CD4-positive, alpha-beta T cell treated with Interleukin-15 for 4 hours (primary cell): ENCODE results near the gene CSRP1.
"Not testable (repeated sequence)": the region's sequence is repeated elsewhere in the genome, so short reads cannot be mapped to it uniquely, and the experiment has no call there.

ENCODE experiments used
- DNase-seq: peaks from one replicate; pipeline ENCODE4 v3.0.0-alpha.2; 2020; ENCODE audit warnings: low spot score

Gene CSRP1

GRCh38 chr1:201497935-201498509 lies 8.9 kb downstream of the CSRP1 start:
- DNase-seq: no peak

GRCh38 chr1:201496296-201496690 lies 10.6 kb downstream of the CSRP1 start:
- DNase-seq: no peak

DNA sequence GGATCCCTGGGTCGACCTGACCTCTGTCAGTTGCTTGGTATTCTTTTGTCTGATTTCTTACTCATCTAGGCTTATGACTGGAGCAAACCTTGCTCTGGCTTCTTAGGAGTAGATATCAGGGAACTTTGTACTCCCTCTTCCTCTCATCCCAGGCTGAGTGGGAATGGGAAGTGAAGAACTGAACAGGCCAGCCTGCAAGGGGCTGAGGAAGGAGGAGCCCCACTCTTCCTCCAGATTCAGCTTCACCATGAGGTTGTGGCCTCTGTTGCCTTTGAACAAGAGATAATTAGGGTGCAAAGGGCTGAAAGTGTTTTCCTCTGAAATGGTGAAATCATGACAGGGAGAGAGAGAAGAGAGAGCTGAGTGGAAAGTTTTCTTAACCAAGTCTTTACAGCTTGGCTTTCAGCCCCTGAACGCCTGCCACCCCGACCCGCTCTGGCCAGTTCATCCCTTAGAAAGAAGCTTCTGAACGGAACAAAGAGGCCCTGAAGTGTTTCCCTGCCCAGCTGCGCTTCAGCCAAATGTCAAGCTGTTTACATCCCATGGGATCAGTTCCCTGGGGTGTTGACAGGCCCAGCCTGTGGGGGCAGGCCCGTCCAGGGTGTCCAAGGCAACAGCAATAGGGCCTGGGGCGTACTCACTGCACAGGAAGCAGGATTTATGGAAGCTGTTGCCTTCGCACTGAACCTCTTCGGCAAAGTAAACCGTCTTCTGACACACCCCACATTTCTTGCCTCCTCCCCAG lies 11.2 kb downstream of the CSRP1 start:
- DNase-seq: no peak

DNA sequence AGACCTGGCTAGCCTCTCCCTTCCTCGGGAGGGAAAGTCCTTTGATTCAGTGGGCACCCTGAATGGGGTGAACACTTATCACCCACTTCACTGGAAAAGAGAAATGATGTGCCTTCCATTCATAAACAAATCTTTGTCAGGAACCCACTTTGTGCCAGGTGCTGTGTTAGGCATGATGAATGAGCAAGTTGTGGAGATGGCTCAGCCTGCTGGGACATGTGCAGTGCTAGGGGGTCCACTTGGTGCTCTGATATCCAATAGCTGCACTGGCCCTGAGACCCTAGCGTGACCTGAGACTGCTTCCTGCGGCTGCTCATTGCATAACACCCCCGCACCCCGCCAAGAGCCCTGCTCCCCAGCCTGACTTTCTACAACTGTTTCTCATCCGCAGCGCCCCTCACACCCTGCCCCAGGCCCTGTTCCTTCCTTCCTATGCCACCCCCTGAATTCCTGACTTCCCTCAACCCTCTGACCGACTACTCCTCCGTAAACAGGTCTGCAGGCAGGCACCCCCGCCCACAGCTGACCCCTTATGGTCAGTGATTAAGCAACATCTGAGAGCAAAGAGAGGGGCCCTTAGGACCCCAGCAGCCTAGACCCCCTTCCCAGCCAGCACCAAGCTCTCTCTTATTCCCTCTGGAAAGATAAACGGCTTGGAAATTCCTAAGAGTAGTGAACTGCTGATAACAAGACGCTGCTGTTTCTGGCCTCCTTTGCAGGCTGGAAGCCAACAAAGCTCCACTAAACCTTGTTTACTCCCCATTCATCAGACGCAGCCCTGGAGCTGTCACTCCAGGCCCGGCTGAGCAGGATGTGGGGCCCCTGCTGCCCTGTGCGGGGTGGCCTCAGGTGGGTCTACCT lies 12.9 kb downstream of the CSRP1 start:
- no peak for DNase-seq

- DNase-seq: not testable (repeated sequence)
Measured at GRCh38 chr1:201493026-201493656, 13.8 kb downstream of the CSRP1 start.

- no peak for DNase-seq
Measured at GRCh38 chr1:201491896-201492511, 14.9 kb downstream of the CSRP1 start.

GRCh38 chr1:201490708-201491131 lies 16.2 kb downstream of the CSRP1 start:
- no peak for DNase-seq

DNA sequence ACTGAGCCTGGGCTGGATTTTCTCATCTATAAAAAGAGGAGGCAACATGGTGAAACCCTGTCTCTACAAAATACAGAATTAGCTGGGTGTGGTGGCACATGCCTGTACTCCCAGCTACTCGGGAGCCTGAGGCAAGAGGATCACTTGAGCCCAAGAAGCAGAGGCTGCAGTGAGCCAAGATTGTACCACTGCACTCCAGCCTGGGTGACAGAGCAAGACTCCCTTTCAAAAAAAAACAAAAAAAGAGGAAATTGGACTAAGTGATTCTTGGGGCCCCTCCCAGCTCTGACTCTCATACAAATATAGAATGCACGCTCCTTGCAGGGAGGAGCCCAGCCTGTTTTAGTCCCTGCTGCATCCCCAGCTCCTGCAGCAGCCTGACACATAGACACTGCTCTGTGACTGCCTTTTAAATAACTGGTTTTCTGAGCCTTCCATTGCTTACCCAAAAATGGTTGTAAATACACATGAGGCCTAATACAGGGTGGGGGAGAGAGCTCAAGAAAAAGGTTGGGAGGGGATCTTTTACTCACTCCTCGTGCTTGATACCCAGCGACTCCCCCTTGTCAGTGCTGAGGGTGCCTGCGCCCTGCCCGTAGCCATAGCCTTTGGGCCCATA lies 17.2 kb downstream of the CSRP1 start:
- DNase-seq: no peak

DNA sequence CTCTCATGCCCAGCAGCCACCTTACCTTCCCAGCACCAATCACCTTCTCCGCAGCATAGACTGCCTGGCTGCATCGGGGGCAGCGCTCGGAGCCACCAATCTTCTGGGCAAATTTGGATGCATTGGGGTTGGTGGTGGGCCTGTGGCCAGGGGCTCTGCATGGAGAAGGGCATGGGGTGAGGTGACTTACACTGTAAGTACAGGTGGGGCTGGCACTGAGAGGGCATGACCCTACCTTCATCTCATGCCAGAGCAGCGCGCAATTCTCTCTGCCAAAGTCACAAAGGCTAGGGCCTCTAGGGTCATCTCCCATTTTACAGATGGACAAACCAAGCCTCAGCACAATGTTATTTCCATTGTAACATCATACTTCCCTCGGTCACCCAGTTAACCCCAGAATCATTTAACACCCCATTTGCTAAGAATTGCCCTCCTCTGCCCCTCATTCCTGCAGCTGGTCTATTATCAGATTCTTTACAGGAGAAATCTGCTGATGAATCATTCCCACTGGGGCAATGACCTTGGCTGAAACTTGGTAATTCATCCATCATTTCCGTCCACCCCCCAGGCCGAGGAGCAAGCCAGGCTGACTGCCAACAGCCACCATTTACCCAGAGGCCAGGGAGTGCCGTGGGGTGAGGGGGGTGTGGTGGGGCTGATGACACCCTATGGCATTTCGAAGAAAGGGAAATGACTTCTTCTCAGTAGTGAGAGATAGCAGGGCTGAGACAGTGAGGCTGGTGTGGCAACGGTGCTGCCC lies 17.9 kb downstream of the CSRP1 start:
- no peak for DNase-seq

GRCh38 chr1:201487742-201488141 lies 19.2 kb downstream of the CSRP1 start:
- no peak for DNase-seq

GRCh38 chr1:201486187-201486586 lies 20.7 kb downstream of the CSRP1 start:
- no peak for DNase-seq

- DNase-seq: no peak
Measured at GRCh38 chr1:201485184-201485774, 21.6 kb downstream of the CSRP1 start.

DNA sequence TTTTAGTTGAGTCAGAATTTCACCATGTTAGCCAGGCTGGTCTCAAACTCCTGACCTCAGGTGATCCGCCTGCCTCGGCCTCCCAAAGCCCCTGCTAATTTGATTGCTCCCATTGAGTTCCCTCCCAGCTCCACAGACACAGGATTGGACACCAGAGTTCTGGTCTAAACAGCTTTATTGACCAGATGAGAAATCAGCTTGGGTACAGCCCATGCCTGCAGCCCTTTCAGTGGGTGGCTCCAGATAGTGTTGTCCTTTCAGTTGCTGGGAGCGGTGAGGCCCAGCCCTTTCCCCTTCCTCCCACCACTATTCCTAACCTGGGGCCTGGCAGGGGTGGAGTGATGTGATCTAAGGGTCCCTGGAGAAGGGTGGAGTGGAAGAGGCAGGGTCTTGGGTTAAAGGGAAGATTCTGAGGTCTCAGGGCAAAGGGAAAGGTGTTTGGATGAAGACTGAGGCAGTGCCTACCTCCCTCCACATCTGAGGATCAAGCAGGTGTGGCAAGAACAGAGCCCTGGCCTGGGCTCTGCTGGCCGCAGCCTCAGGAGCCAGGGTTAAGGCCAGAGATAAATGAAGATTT lies 23.5 kb downstream of the CSRP1 start:
- no peak for DNase-seq

GRCh38 chr1:201482755-201483154 lies 24.2 kb downstream of the CSRP1 start:
- no peak for DNase-seq

DNA sequence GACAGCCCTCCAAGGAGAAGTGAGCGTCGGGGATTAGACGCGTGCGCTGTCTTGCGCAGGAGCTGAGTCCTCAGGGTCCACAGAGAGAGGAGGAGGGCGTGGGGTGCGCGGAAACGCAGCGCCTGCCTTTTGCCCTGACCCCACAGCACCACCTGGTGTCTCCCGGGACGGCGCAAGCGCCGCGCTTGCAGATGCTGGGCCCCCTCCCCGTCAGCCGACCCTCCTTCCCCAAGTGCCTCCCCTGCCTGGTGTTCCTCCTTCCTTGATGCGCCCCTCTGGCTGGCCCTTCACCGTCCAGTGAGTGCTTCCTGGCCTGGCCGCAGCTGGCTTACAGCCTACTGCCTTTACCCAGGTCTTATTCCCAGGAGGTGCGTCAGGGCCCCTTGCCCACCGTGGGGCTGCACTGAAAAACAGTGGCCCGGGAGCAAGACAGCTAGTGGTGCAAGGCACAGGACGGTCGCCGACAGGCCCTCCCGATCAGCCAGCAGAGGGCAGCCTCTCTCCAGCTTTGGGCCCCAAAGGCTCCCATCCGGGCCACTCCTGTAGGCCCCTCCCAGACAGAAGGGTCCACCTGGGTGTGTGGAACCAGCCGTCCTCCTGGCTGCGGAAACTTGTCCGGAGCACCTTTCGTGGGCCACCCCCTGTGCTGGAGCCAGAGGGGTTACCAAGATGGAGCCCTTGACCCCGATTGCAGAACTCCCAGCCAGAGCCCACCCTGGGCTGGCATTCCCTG lies 25.0 kb downstream of the CSRP1 start:
- DNase-seq: peak; percentile 79

DNA sequence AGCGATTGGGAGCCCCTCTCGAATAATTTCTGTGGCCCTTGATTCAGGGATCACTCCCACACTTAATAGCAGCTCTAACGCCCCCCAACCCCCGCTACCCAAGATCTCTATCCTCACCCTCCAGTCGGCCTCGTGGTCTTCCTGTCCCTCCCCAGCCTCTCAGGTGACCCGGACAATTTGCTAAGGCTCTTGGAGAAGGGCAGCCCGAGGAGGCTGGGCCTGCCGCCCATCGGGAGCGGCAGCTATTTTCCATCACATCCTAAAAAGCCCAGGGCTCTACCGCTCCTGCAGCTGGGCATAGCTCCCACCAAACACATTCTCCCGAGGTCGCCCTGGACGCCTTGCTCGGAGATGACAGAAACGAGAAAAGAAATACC lies 25.9 kb downstream of the CSRP1 start:
- DNase-seq: no peak

- DNase-seq: peak; percentile 63
Measured at GRCh38 chr1:201480231-201481003, 26.5 kb downstream of the CSRP1 start.

- no peak for DNase-seq
Measured at GRCh38 chr1:201479201-201479730, 27.7 kb downstream of the CSRP1 start.
